ENCODE data around the gene WFDC2.

Gene WFDC2

GRCh38 chr20:45467172-45467571 lies 2.4 kb upstream of the WFDC2 start:
- no peak overlapping the region for H3K27ac ChIP-seq (ENCODE audit: low read depth, low read length)
- no peaks in the 10 kb centered on the region for H4K20me1 ChIP-seq (ENCODE audit: low read depth, low read length)
- no peaks in the 10 kb centered on the region for H3K36me3 ChIP-seq (ENCODE audit: low read length)
- TF ChIP-seq CTCF (IDR thresholded peaks at IDR 0.05; ENCODE audit: insufficient read depth, low read length, poor library complexity, severe bottlenecking) (no peak), EZH2phosphoT487 (conservative IDR thresholded peaks at IDR 0.05; ENCODE audit: low read length) (no peak)
- H3K4me2 ChIP-seq (ENCODE audit: low read depth, low read length, poor library complexity, severe bottlenecking), result no peak overlapping the region
- no peaks in the 10 kb centered on the region for H3K9me3 ChIP-seq (ENCODE audit: insufficient read depth, low read length)
- no peaks in the 10 kb centered on the region for H3K27me3 ChIP-seq (ENCODE audit: low read length)
- H3K79me2 ChIP-seq (ENCODE audit: insufficient read depth, low read length), result no peaks in the 10 kb centered on the region
- H3K4me3 ChIP-seq (ENCODE audit: insufficient read depth, low read length, poor library complexity, severe bottlenecking), result no peak overlapping the region
- no peak overlapping the region for H3K9ac ChIP-seq (ENCODE audit: low read length)
- H2AFZ ChIP-seq (ENCODE audit: low read depth, low read length, severe bottlenecking), result no peak overlapping the region
- no peaks in the 10 kb centered on the region for H3K9me2 ChIP-seq (replicated peaks; ENCODE audit: insufficient read depth, low read length)
- no peaks in the 10 kb centered on the region for H3F3A ChIP-seq (ENCODE audit: insufficient read depth)

- Histone ChIP-seq H3F3A (ENCODE audit: insufficient read depth) (no peaks in the 10 kb centered on the region), H3K9me2 (replicated peaks; ENCODE audit: insufficient read depth, low read length) (no peaks in the 10 kb centered on the region), H3K9ac (ENCODE audit: low read length) (no peak overlapping the region), H3K4me3 (ENCODE audit: insufficient read depth, low read length, poor library complexity, severe bottlenecking) (no peak overlapping the region), H4K20me1 (ENCODE audit: low read depth, low read length) (no peaks in the 10 kb centered on the region), H3K27ac (ENCODE audit: low read depth, low read length) (no peak overlapping the region), H3K27me3 (ENCODE audit: low read length) (no peaks in the 10 kb centered on the region), H3K4me2 (ENCODE audit: low read depth, low read length, poor library complexity, severe bottlenecking) (no peak overlapping the region), H3K79me2 (ENCODE audit: insufficient read depth, low read length) (no peaks in the 10 kb centered on the region), H3K9me3 (ENCODE audit: insufficient read depth, low read length) (no peaks in the 10 kb centered on the region), H2AFZ (ENCODE audit: low read depth, low read length, severe bottlenecking) (no peak overlapping the region), H3K36me3 (ENCODE audit: low read length) (no peaks in the 10 kb centered on the region)
- TF ChIP-seq CTCF (IDR thresholded peaks at IDR 0.05; ENCODE audit: insufficient read depth, low read length, poor library complexity, severe bottlenecking) (no peak), EZH2phosphoT487 (conservative IDR thresholded peaks at IDR 0.05; ENCODE audit: low read length) (no peak)
Measured at GRCh38 chr20:45467861-45468260, 1.7 kb upstream of the WFDC2 start.

GRCh38 chr20:45470262-45470931 lies 844 bp downstream of the WFDC2 start:
- no peak overlapping the region for H3K27ac ChIP-seq (ENCODE audit: low read depth, low read length)
- H3K79me2 ChIP-seq (ENCODE audit: insufficient read depth, low read length), result no peaks in the 10 kb centered on the region
- no peak overlapping the region for H2AFZ ChIP-seq (ENCODE audit: low read depth, low read length, severe bottlenecking)
- TF ChIP-seq CTCF (IDR thresholded peaks at IDR 0.05; ENCODE audit: insufficient read depth, low read length, poor library complexity, severe bottlenecking) (no peak), EZH2phosphoT487 (conservative IDR thresholded peaks at IDR 0.05; ENCODE audit: low read length) (no peak)
- no peaks in the 10 kb centered on the region for H3K9me2 ChIP-seq (replicated peaks; ENCODE audit: insufficient read depth, low read length)
- H3F3A ChIP-seq (ENCODE audit: insufficient read depth), result no peaks in the 10 kb centered on the region
- H3K4me3 ChIP-seq (ENCODE audit: insufficient read depth, low read length, poor library complexity, severe bottlenecking), result no peak overlapping the region
- H3K9me3 ChIP-seq (ENCODE audit: insufficient read depth, low read length), result no peaks in the 10 kb centered on the region
- no peaks in the 10 kb centered on the region for H3K36me3 ChIP-seq (ENCODE audit: low read length)
- H3K4me2 ChIP-seq (ENCODE audit: low read depth, low read length, poor library complexity, severe bottlenecking), result peak overlapping the region; percentile 7
- H3K9ac ChIP-seq (ENCODE audit: low read length), result no peak overlapping the region
- no peaks in the 10 kb centered on the region for H4K20me1 ChIP-seq (ENCODE audit: low read depth, low read length)
- H3K27me3 ChIP-seq (ENCODE audit: low read length), result no peaks in the 10 kb centered on the region

All from SU-DHL-6 (cell line).